GM23338 (cell line): ENCODE results near the gene DMD.

Experiments
- CTCF ChIP-seq, 2 experiments: fragments of 200-600 bp in 1 of 2; sonication (generic) in 1 of 2; conservative IDR thresholded peaks; 2 replicates each; pipeline versions ENCODE4 v1.5.1 to v1.6.1; 2016 to 2017; ENCODE audit warnings: antibody characterized with exemption in 2 of 2, low read depth in 2 of 2, mild to moderate bottlenecking in 2 of 2, moderate library complexity in 1 of 2
- ETS1 ChIP-seq: IDR thresholded peaks from 2 replicates; pipeline ENCODE4 v1.6.1; 2016; ENCODE audit warnings: antibody characterized with exemption
- EZH2 ChIP-seq: fragments of 200-600 bp; sonication (generic); IDR thresholded peaks from one replicate; pipeline ENCODE4 v1.8.0; 2017; ENCODE audit warnings: antibody characterized with exemption, mild to moderate bottlenecking, low read depth; ENCODE audit not compliant: unreplicated experiment
- EZH2phosphoT487 ChIP-seq: fragments of 200-600 bp; sonication (generic); IDR thresholded peaks from one replicate; pipeline ENCODE4 v1.8.1; 2018; ENCODE audit warnings: antibody characterized with exemption; ENCODE audit not compliant: unreplicated experiment
- REST ChIP-seq: IDR thresholded peaks from one replicate; pipeline ENCODE4 v1.6.1; 2018; ENCODE audit warnings: antibody characterized with exemption; ENCODE audit not compliant: unreplicated experiment

GRCh38 chrX:31860686-31861085, 1350.7 kb downstream of the DMD start:
- TF ChIP-seq CTCF (conservative IDR thresholded peaks at IDR 0.05; ENCODE audit: low read depth in 2 of 2): no peak
- TF ChIP-seq EZH2phosphoT487: no peak
- TF ChIP-seq EZH2: no peak
- no peak for TF ChIP-seq REST
- no peak for TF ChIP-seq ETS1
